NCI-H345 (cell line): ENCODE results near the gene S100A2.
"Not testable (repeated sequence)": the region's sequence is repeated elsewhere in the genome, so short reads cannot be mapped to it uniquely, and the experiment has no call there.

ENCODE experiments used
- DNase-seq: peaks from one replicate; lab custom pipeline; 2025; lab: John Stamatoyannopoulos, UW

The S100A2 gene

DNA sequence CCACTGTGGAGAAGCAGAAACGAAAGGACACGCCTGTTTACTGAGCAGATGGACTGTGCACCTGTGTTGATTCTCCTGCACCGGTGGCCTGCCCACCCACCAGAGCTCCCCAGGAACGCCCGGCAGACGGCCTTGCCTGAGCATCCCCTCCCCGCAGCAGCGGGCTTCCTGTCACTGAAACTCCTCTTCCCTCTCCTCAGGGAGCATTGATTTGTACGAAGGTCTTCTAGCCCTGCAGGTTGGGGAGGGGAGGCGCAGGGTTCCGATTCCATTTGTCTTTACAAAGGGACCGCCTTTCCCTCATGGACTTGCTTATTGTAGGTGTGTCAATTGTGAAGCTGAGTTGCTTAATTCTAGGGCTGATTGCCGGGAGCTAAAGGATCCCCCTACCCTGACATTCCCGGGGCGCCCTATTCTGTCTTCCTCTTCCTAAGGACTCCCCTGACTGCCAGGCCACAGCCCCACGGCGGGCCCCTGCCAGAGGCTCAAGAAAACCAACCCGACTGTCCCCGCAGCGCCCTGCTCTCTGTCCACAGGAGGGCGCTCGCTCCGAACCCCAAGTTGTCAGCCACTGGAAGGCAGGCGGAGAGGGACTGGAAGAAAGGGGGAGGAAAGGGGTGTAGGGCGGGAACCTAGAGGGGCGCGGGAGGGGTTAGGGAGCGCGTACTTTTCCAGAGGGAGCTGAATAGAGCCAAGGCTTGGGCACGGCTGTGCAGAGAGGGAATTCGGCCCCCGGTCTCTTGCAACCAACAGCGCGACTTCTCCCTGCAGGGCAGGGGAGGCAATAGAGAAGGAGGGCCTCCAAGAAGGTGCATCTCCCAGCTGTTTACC lies 32.7 kb downstream of the S100A2 start:
- DNase-seq = peak; percentile 97

- no peak for DNase-seq
Observed at GRCh38 chr1:153532181-153532580, 33.5 kb downstream of the S100A2 start.

GRCh38 chr1:153531638-153532037 lies 34.0 kb downstream of the S100A2 start:
- no peak for DNase-seq

- no peak for DNase-seq
Observed at GRCh38 chr1:153527683-153528040, 38.0 kb downstream of the S100A2 start.

DNA sequence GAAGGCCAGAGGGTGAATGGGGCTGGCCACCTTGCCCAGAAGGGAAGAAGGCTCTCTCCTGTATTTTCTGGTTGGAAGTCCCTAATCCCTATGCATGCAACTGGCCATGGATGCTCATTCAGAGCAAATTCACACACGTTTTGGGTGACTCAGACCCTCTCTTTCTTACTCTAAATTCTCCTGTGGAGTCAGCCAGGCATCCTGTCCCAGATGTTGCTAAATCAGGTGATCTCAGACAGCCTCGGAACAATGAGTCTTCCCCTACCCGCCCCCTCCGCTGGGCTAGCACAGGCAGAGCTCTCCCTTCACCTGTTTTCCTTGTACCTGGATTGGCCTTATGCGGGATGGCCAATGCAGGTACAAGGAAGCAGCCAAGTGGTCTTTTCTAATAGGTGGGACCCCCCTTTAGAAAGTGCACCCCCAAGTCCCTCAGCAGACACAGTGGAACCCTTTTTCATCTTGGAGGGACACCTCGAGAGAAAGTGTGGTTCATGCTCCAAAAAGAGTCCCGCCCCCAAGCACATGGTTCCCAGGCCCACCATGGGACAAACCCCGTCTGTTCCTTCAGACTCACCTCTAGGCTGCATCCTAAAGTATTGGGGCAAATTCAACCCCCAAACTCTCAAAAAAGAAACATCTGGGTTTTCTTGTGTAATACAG lies 38.5 kb downstream of the S100A2 start:
- peak; percentile 33 for DNase-seq

DNA sequence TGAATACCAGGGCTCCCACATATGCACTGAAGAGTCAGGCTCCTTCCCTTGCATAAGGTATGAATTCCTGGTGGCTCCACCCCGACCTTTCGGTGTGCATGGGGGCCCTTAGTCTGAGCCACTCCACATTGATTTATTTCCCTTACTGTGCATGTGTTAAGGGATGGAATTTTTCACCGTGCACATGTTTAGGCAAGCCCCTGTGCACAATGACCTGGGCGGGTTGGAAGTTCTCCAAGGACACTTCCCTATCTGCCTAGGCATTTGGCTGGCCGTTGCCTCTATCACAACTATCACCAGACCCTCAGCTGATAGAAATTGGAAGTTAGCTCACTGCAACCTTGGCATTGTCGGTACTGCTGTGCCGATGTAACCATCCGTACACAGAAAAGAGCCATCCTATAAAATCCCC lies 39.5 kb downstream of the S100A2 start:
- DNase-seq = peak; percentile 95

DNA sequence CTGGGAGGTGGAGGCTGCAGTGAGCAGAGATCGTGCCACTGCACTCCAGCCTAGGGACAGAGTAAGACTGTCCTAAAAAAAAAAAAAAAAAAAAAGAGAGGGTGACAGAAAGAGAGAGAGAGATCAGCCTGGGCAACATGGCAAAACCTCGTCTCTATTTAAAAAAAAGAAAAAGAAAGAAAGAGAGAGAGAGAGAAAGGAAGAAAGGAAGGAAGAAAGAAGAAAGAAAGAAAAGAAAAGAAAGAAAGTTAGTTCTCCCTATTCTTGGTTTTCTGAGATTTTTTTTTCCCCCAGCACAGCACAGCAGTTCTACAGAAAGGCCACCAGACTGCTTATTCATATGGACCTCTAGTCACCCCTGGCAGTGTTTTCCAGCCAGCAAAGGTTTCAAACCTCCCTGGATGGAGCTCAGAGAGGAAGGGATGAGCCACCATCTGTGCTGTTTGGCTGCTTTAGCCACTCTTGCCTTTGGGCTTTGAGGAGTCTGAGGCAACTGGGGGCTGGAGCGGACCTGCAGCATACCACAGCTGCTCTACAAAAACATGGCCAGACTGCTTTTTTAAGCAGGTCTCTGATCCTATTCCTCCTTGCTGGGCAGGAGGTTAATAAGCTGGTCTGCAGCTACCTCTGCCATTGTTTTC lies 40.4 kb downstream of the S100A2 start:
- DNase-seq = no peak

DNA sequence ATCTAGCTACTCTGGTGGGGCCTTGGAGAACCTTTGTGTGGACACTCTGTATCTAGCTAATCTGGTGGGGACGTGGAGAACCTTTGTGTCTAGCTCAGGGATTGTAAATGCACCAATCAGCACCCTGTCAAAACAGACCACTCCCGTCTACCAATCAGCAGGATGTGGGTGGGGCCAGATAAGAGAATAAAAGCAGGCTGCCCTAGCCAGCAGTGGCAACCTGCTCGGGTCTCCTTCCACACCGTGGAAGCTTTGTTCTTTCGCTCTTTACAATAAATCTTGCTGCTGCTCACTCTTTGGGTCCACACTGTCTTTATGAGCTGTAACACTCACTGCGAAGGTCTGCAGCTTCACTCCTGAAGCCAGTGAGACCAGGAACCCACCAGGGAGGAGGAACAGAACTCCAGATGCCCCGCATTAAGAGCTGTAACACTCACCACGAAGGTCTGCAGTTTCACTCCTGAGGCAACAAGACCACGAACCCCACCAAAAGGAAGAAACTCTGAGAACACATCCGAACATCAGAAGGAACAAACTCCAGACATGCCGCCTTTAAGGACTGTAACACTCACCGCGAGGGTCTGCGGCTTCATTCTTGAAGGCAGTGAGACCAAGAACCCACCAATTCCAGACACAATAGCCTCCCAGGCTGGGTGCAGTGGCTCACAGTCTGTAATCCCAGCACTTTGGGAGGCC lies 43.1 kb downstream of the S100A2 start:
- DNase-seq = not testable (repeated sequence)

DNA sequence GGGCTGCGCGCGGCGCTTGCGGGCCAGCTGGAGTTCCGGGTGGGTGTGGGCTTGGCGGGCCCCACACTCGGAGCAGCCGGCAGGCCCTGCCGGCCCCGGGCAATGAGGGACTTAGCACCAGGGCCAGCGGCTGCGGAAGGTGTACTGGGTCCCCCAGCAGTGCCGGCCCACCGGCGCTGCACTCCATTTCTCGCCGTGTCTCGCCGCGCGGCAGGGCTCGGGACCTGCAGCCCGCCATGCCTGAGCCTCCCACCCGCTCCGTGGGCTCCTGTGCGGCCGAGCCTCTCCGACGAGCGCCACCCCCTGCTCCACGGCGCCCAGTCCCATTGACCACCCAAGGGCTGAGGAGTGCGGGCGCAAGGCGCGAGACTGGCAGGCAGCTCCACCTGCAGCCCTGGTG lies 43.8 kb downstream of the S100A2 start:
- not testable (repeated sequence) for DNase-seq

- no peak for DNase-seq
Observed at GRCh38 chr1:153520818-153521476, 44.7 kb downstream of the S100A2 start.

GRCh38 chr1:153520137-153520691 lies 45.4 kb downstream of the S100A2 start:
- DNase-seq = not testable (repeated sequence)

DNA sequence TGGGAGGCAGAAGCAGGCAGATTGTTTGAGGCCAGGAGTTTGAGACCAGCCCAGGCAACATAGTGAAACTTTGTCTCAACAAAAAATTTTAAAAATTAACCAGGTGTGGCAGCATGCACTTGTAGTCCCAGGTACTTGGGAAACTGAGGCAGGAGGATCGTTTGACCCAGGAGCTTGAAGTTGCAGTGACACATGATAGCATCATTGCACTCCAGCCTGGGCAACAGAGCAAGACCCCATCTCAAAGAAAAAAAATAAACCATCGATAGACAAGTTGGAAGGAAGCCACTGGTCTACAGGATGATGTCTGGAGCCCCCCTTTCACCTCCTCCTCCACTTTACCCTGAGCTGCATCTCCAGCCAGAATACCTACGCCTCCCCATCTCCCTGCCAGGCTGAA lies 46.4 kb downstream of the S100A2 start:
- no peak for DNase-seq

- DNase-seq = peak; percentile 69
Observed at GRCh38 chr1:153515504-153516394, 49.9 kb downstream of the S100A2 start.

DNA sequence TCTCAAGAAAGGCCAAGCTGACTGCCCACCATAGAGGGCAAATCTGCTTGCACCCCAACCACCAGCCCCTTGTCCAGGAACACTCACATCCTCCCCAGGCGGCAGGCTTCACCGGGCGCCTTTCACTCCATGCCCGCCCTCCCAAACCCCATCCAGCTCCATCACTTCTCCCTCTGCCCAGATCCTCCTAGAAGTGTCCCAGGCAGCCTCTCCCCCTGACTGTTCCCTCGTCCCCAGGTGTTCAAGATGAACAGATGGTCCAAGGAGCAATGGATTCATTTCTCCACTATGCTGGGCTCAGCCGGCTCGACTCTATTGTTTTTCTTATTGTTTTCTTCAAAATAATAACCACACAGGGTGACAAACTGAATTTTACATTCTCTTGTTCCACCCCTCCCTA lies 52.0 kb downstream of the S100A2 start:
- no peak for DNase-seq

DNA sequence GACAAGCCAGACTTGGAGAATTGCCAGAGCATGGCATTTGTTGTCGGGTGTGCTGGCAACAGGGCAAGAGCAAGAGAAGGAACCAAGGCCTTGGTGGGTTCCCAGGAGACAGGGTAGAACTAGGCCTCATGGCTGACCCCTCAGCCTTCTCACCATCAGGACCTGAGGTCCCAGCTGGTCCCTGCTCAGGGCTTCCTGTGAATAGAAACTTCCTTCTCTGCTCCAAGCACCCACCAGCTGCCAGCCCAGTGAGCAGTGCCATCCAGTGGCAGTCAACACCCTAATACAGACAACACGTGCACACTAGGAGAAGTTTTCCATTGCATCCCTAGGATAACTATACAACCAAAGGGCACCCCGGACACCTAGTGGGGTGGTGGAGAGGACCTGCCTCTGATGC lies 52.6 kb downstream of the S100A2 start:
- peak; percentile 35 for DNase-seq
